K562 (cell line): ENCODE data around the gene TRMT2A. TPM values are rescaled to one million over a fixed set of nuclear protein-coding genes. Genes with fewer than 3 reads are reported as not detected.

Experiments used
- BHLHE40 ChIP-seq: IDR thresholded peaks from 2 replicates; pipeline ENCODE4 v1.6.1; 2011; ENCODE audit warnings: low read length, improper control_type of control experiment
- HNRNPL ChIP-seq: fragments of 200-400 bp; formaldehyde crosslinking; IDR thresholded peaks from 2 replicates; pipeline ENCODE4 v1.6.1; 2017; ENCODE audit warnings: low read depth, mild to moderate bottlenecking, low read length
- MAFK ChIP-seq: IDR thresholded peaks from 2 replicates; pipeline ENCODE4 v1.6.1; 2011; ENCODE audit warnings: low read length, improper control_type of control experiment
- MYBL2 ChIP-seq, 2 experiments: fragments of 450-650 bp in 1 of 2; sonication (generic) in 1 of 2; formaldehyde crosslinking in 1 of 2; IDR thresholded peaks; 2 replicates each; pipeline versions ENCODE4 v1.6.1 to v1.8.1; 2017 to 2022; ENCODE audit warnings: borderline replicate concordance in 1 of 2, inconsistent platforms in 1 of 2, low read depth in 1 of 2, mild to moderate bottlenecking in 1 of 2, missing genetic modification reagents in 1 of 2, moderate library complexity in 1 of 2
- NRF1 ChIP-seq, 2 experiments: fragments of 450-650 bp; IDR thresholded peaks in 1 of 2; conservative IDR thresholded peaks in 1 of 2; 2 replicates each; pipeline ENCODE4 v1.6.1; 2014; ENCODE audit warnings: mild to moderate bottlenecking in 2 of 2
- NUFIP1 ChIP-seq: fragments of 450-650 bp; IDR thresholded peaks from 2 replicates; pipeline ENCODE4 v1.6.1; 2018; ENCODE audit not compliant: partially characterized antibody
- POLR2AphosphoS2 ChIP-seq: IDR thresholded peaks from 2 replicates; pipeline ENCODE4 v1.6.1; 2012; ENCODE audit warnings: low read length, improper control_type of control experiment
- POLR2G ChIP-seq: fragments of 200-400 bp; formaldehyde crosslinking; IDR thresholded peaks from 2 replicates; pipeline ENCODE4 v1.6.1; 2017; ENCODE audit warnings: low read depth, mild to moderate bottlenecking, antibody characterized with exemption, low read length, moderate library complexity
- PTRF ChIP-seq: fragments of 450-650 bp; IDR thresholded peaks from 2 replicates; pipeline ENCODE4 v1.6.1; 2016; ENCODE audit warnings: mild to moderate bottlenecking, missing genetic modification characterization, missing compliant biosample characterization
- RAD21 ChIP-seq, 2 experiments: fragments of 250-450 bp in 1 of 2; fragments of 450-650 bp in 1 of 2; sonication (Bioruptor Pico) in 1 of 2; formaldehyde crosslinking in 1 of 2; IDR thresholded peaks in 1 of 2; conservative IDR thresholded peaks in 1 of 2; 2 replicates each; pipeline versions ENCODE4 v1.4.0 to v1.8.0; 2020 to 2022; ENCODE audit warnings: mild to moderate bottlenecking in 2 of 2, moderate library complexity in 1 of 2
- TCFL5 ChIP-seq: fragments of 250-450 bp; sonication (Bioruptor Pico); conservative IDR thresholded peaks from 2 replicates; pipeline ENCODE4 v1.6.1; 2021; ENCODE audit warnings: mild to moderate bottlenecking, moderate library complexity, matching md5 sums
- ZKSCAN8 ChIP-seq: fragments of 200-800 bp; sonication (Bioruptor generic); IDR thresholded peaks from 2 replicates; pipeline ENCODE4 v1.6.1; 2016; ENCODE audit warnings: missing genetic modification characterization, missing compliant biosample characterization
- polyA plus RNA-seq, 8 experiments: library from polyadenylated mRNA; depleted of rRNA in 4 of 8; stranded (reverse) in 5 of 8; unstranded in 3 of 8; fragments of >200 nt; fragmentation: Nextera tagmentation in 2 of 8; fragmentation: Illumina TruSeq in 1 of 8; extraction: Ambion mirVana in 2 of 8; extraction: Trizol in 1 of 8; gene quantifications; 2 replicates each; pipeline versions ENCODE4 v1.2.1 to v1.2.3, GENCODE V29; 2011 to 2014; ENCODE audit warnings: inconsistent platforms in 1 of 8, missing spikeins in 1 of 8
- total RNA-seq, 7 experiments: library from RNA; depleted of rRNA in 6 of 7; stranded (reverse); fragments of >200 nt in 6 of 7; fragmentation: Illumina TruSeq in 2 of 7; extraction: Trizol in 2 of 7; gene quantifications; 2 replicates each; pipeline versions ENCODE4 v1.2.1 to v1.2.3, GENCODE V29; 2011 to 2021; ENCODE audit warnings: low replicate concordance in 1 of 7
- TF ChIP-seq, protein P1 (sequence below): fragments of 150-350 bp; IDR thresholded peaks from 2 replicates; pipeline ENCODE4 v1.6.1; 2014; ENCODE audit warnings: low read depth, mild to moderate bottlenecking, low read length, borderline replicate concordance
- TF ChIP-seq, protein P2 (sequence below): sonication (generic); formaldehyde crosslinking; IDR thresholded peaks from 2 replicates; pipeline ENCODE4 v1.8.1; 2023; ENCODE audit warnings: mild to moderate bottlenecking, missing genetic modification reagents
- TF ChIP-seq, protein P3 (sequence below): fragments of 250-450 bp; sonication (Bioruptor Pico); IDR thresholded peaks from 2 replicates; pipeline ENCODE4 v1.9.0; 2021; ENCODE audit warnings: mild to moderate bottlenecking, inconsistent platforms

TRMT2A gene
- total and polyA plus RNA-seq, 9 of the 15 experiments (the other 6 are each of a cell fraction or from before 2014, with no cell fraction given): 1.6 to 265 (median 140) TPM

DNA sequence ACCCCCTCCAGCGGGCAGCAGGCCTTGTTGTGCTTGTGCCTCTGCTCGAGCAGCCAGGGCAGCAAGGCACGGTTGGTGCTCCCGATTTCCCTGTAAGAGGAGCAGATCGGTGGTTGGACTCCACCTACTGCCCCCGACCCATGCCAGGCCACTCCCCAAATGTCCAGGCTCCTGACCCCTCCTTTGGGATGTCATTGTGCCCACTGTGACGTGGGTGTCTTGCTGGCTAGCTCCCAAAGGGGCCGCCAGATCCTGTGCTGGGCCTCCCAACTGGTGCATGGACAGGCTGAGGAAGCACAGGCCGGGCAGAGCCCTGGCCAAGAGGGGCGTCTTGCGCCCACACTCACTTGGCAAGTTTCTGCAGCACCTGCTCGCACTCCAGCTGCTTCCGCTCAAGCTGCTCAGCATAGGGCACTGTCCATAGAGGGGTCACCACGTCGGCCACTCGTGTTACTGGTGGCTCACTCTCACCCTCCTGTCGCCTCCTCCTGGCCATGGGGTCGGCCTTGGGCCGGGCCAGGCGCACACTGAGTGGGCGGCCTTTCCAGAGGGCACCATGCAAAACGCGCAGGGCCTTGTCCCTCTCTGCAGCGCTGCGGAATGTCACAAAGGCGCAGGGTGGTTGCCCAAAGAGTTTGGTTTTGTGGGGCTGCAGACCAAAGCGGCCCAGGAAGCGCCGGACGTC, 1.2 kb downstream of the TRMT2A start, which contains the start of gene RANBP1 (continued):
- TF ChIP-seq, protein P1, sequence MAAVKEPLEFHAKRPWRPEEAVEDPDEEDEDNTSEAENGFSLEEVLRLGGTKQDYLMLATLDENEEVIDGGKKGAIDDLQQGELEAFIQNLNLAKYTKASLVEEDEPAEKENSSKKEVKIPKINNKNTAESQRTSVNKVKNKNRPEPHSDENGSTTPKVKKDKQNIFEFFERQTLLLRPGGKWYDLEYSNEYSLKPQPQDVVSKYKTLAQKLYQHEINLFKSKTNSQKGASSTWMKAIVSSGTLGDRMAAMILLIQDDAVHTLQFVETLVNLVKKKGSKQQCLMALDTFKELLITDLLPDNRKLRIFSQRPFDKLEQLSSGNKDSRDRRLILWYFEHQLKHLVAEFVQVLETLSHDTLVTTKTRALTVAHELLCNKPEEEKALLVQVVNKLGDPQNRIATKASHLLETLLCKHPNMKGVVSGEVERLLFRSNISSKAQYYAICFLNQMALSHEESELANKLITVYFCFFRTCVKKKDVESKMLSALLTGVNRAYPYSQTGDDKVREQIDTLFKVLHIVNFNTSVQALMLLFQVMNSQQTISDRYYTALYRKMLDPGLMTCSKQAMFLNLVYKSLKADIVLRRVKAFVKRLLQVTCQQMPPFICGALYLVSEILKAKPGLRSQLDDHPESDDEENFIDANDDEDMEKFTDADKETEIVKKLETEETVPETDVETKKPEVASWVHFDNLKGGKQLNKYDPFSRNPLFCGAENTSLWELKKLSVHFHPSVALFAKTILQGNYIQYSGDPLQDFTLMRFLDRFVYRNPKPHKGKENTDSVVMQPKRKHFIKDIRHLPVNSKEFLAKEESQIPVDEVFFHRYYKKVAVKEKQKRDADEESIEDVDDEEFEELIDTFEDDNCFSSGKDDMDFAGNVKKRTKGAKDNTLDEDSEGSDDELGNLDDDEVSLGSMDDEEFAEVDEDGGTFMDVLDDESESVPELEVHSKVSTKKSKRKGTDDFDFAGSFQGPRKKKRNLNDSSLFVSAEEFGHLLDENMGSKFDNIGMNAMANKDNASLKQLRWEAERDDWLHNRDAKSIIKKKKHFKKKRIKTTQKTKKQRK: no peak
- peak in 1 of 2 experiments; percentile 33; a peak in 2 of 4 replicates for TF ChIP-seq NRF1 (conservative IDR thresholded peaks at IDR 0.05 in 1 of 2, IDR thresholded peaks at IDR 0.05 in 1 of 2)
- peak; percentile 31 for TF ChIP-seq BHLHE40
- TF ChIP-seq MYBL2 (IDR thresholded peaks at IDR 0.05; ENCODE audit: low read depth): no peak
- no peak for TF ChIP-seq MYBL2 (CRISPR knock-in tag; IDR thresholded peaks at IDR 0.05; ENCODE audit: borderline replicate concordance)
- 0 out of 2 replicates have a peak, but pooled peaks have one; percentile 21 for TF ChIP-seq HNRNPL
- no peak for TF ChIP-seq TCFL5 (CRISPR knock-in tag)
- peak; percentile 82 for TF ChIP-seq POLR2G
- TF ChIP-seq, protein P2, sequence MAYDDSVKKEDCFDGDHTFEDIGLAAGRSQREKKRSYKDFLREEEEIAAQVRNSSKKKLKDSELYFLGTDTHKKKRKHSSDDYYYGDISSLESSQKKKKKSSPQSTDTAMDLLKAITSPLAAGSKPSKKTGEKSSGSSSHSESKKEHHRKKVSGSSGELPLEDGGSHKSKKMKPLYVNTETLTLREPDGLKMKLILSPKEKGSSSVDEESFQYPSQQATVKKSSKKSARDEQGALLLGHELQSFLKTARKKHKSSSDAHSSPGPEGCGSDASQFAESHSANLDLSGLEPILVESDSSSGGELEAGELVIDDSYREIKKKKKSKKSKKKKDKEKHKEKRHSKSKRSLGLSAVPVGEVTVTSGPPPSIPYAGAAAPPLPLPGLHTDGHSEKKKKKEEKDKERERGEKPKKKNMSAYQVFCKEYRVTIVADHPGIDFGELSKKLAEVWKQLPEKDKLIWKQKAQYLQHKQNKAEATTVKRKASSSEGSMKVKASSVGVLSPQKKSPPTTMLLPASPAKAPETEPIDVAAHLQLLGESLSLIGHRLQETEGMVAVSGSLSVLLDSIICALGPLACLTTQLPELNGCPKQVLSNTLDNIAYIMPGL (CRISPR knock-in tag): peak; percentile 87
- TF ChIP-seq PTRF: no peak
- 0 out of 2 replicates have a peak, but pooled peaks have one; percentile 50 for TF ChIP-seq POLR2AphosphoS2
- no peak for TF ChIP-seq ZKSCAN8 (CRISPR knock-in tag)
- TF ChIP-seq RAD21 (CRISPR knock-in tag; conservative IDR thresholded peaks at IDR 0.05 in 1 of 2, IDR thresholded peaks at IDR 0.05 in 1 of 2): 0 out of 4 replicates have a peak, but pooled peaks of 1 of the 2 experiments have one; percentile 19
- TF ChIP-seq MAFK: peak; percentile 22; the same call in 1 of the 2 replicates
- TF ChIP-seq, protein P3, sequence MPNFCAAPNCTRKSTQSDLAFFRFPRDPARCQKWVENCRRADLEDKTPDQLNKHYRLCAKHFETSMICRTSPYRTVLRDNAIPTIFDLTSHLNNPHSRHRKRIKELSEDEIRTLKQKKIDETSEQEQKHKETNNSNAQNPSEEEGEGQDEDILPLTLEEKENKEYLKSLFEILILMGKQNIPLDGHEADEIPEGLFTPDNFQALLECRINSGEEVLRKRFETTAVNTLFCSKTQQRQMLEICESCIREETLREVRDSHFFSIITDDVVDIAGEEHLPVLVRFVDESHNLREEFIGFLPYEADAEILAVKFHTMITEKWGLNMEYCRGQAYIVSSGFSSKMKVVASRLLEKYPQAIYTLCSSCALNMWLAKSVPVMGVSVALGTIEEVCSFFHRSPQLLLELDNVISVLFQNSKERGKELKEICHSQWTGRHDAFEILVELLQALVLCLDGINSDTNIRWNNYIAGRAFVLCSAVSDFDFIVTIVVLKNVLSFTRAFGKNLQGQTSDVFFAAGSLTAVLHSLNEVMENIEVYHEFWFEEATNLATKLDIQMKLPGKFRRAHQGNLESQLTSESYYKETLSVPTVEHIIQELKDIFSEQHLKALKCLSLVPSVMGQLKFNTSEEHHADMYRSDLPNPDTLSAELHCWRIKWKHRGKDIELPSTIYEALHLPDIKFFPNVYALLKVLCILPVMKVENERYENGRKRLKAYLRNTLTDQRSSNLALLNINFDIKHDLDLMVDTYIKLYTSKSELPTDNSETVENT: peak; percentile 54; the same call in 1 of the 2 replicates
- TF ChIP-seq NUFIP1: no peak
